HG03103 (cell line): ENCODE measurements around the gene HSD17B14.

ENCODE experiments used
- ATAC-seq: cut with Tn5 transposase; IDR thresholded peaks from one replicate; pipeline ENCODE4 v1.9.1; 2021; ENCODE audit warnings: low read depth; ENCODE audit not compliant: unreplicated experiment

Gene HSD17B14

GRCh38 chr19:48833049-48833448 lies 3.2 kb downstream of the HSD17B14 start:
- ATAC-seq = no peak

- ATAC-seq = no peak
These were observed 5.3 kb downstream of the HSD17B14 start for GRCh38 chr19:48830965-48831364.

GRCh38 chr19:48830088-48830487 lies 6.2 kb downstream of the HSD17B14 start:
- ATAC-seq = no peak

- ATAC-seq = no peak
These were observed 9.7 kb downstream of the HSD17B14 start for GRCh38 chr19:48826606-48827020.

GRCh38 chr19:48822514-48822913 lies 13.8 kb downstream of the HSD17B14 start:
- no peak for ATAC-seq

GRCh38 chr19:48821633-48822032 lies 14.7 kb downstream of the HSD17B14 start:
- no peak for ATAC-seq

GRCh38 chr19:48819366-48819816 lies 16.9 kb downstream of the HSD17B14 start:
- ATAC-seq = no peak

- no peak for ATAC-seq
These were observed 18.0 kb downstream of the HSD17B14 start for GRCh38 chr19:48818234-48818820.

GRCh38 chr19:48817585-48818124 lies 18.6 kb downstream of the HSD17B14 start:
- ATAC-seq = no peak

GRCh38 chr19:48815870-48816501 lies 20.3 kb downstream of the HSD17B14 start:
- no peak for ATAC-seq

- no peak for ATAC-seq
These were observed 21.4 kb downstream of the HSD17B14 start for GRCh38 chr19:48814895-48815294.

- no peak for ATAC-seq
These were observed 23.0 kb downstream of the HSD17B14 start for GRCh38 chr19:48813123-48813913.

GRCh38 chr19:48812094-48812929 lies 24.0 kb downstream of the HSD17B14 start:
- ATAC-seq = no peak

- ATAC-seq = no peak
These were observed 26.1 kb downstream of the HSD17B14 start for GRCh38 chr19:48810151-48810550.

- no peak for ATAC-seq
These were observed 28.5 kb downstream of the HSD17B14 start for GRCh38 chr19:48807590-48808308.

GRCh38 chr19:48806818-48807589 lies 29.3 kb downstream of the HSD17B14 start:
- ATAC-seq = no peak

GRCh38 chr19:48806518-48806817 lies 29.8 kb downstream of the HSD17B14 start:
- ATAC-seq = no peak

- no peak for ATAC-seq
These were observed 30.8 kb downstream of the HSD17B14 start for GRCh38 chr19:48805452-48805851.

GRCh38 chr19:48804496-48804895 lies 31.8 kb downstream of the HSD17B14 start:
- no peak for ATAC-seq
